Gastroesophageal sphincter (tissue), 4 donors: ENCODE data around the gene MROH2B. TPM values are rescaled to one million over a fixed set of nuclear protein-coding genes. Genes with fewer than 3 reads are reported as not detected.

Source experiments
- ATAC-seq: fragments of 150-250 bp; one replicate; pipeline ENCODE4 v1.9.1; 2016; ENCODE audit warnings: mild to moderate bottlenecking, moderate library complexity
- H3K27ac ChIP-seq, 4 donors: fragments of 200-600 bp; sonication (generic) in 3 of 4; 1 replicate in 3 of 4; 2 replicates in 1 of 4; pipeline ENCODE4 v1.5.1; 2016 to 2019
- H3K27me3 ChIP-seq: fragments of 200-600 bp; sonication (generic); one replicate; pipeline ENCODE4 v1.5.1; 2019
- H3K36me3 ChIP-seq, 2 donors: fragments of 200-600 bp; sonication (generic); one replicate each; pipeline ENCODE4 v1.5.1; 2019; ENCODE audit warnings: control low read depth in 1 of 2
- H3K4me1 ChIP-seq, 3 donors: fragments of 200-600 bp; sonication (generic); 1 replicate in 2 of 3; 2 replicates in 1 of 3; pipeline ENCODE4 v1.5.1; 2016 to 2019; ENCODE audit warnings: control low read depth in 2 of 3
- H3K4me3 ChIP-seq, 2 donors: fragments of 200-600 bp; sonication (generic); one replicate each; pipeline ENCODE4 v1.5.1; 2019; ENCODE audit warnings: mild to moderate bottlenecking in 1 of 2, moderate library complexity in 1 of 2
- H3K9me3 ChIP-seq, 3 donors: fragments of 200-600 bp; sonication (generic); one replicate each; pipeline ENCODE4 v1.5.1; 2017 to 2019; ENCODE audit warnings: control low read depth in 2 of 3
- CTCF ChIP-seq, 4 experiments: fragments of 200-600 bp in 2 of 4; fragments of 450-650 bp in 2 of 4; sonication (generic) in 1 of 4; IDR thresholded peaks; one replicate each; pipeline ENCODE4 v1.5.1; 2017 to 2019; ENCODE audit warnings: antibody characterized with exemption in 4 of 4, mild to moderate bottlenecking in 2 of 4, moderate library complexity in 2 of 4
- EP300 ChIP-seq: sonication (generic); formaldehyde crosslinking; IDR thresholded peaks from one replicate; pipeline ENCODE4 v1.6.1; 2017; ENCODE audit warnings: antibody characterized with exemption, mild to moderate bottlenecking
- POLR2A ChIP-seq, 2 donors: fragments of 450-650 bp; IDR thresholded peaks; one replicate each; pipeline ENCODE4 v1.6.1; 2017; ENCODE audit warnings: antibody characterized with exemption in 2 of 2, mild to moderate bottlenecking in 2 of 2, moderate library complexity in 1 of 2
- POLR2AphosphoS5 ChIP-seq: sonication (generic); formaldehyde crosslinking; IDR thresholded peaks from one replicate; pipeline ENCODE4 v1.6.1; 2017; ENCODE audit warnings: antibody characterized with exemption
- WGBS, 2 donors: methylation state at CpG; one replicate each; pipeline ENCODE4 v1.1.5; 2018; ENCODE audit warnings: low coverage in 1 of 2; 5-methylcytosine and 5-hydroxymethylcytosine counted together
- total RNA-seq, 4 donors: library from RNA; depleted of rRNA; stranded (reverse); fragments of >200 nt; gene quantifications; one replicate each; pipeline ENCODE4 v1.1.0, GENCODE V29; 2016

MROH2B gene
- total RNA-seq, 4 donors from 2014 or later, result not detected

GRCh38 chr5:40986666-40987065, 84.5 kb downstream of the MROH2B start:
- Histone ChIP-seq H3K4me3 (no peak overlapping the region), H3K9me3 (peaks cover 0 to 11% (median 0%) of the 10 kb centered on the region in 3 donors), H3K27me3 (no peaks in the 10 kb centered on the region), H3K36me3 (no peaks in the 10 kb centered on the region), H3K4me1 (peaks cover 0 to 14% (median 4%) of the 10 kb centered on the region in 3 donors), H3K27ac (no peak overlapping the region)
- TF ChIP-seq CTCF (IDR thresholded peaks at IDR 0.05), result no peak
- TF ChIP-seq POLR2A (IDR thresholded peaks at IDR 0.05), result no peak
- TF ChIP-seq EP300, result no peak
- TF ChIP-seq POLR2AphosphoS5, result no peak
- 75 to 84% methylated on average over 3 of the region's 3 CpGs for WGBS, 2 donors
- no peak for ATAC-seq

DNA sequence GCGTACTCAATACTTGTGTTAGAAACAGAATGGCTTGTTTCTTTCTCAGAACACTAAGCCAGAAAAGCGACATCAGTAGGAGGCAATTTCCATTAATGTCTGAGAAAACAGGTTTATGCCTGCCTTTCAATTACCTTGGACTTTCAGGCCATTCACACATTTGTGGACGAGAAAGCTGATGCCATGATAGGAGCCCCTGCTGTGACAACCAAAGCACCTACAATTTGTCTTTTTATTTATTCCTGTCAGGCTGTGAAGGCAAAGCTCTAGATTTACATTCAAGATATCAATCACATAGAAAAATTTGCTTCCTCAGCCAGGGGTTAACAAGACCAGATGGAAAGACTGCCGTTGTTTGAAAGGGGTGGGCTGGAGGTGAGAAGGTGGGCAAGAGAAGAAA, 85.6 kb downstream of the MROH2B start:
- Histone ChIP-seq H3K27me3 (no peaks in the 10 kb centered on the region), H3K4me1 (peaks cover 0 to 8% (median 0%) of the 10 kb centered on the region in 3 donors), H3K36me3 (no peaks in the 10 kb centered on the region), H3K9me3 (peaks cover 0 to 11% (median 0%) of the 10 kb centered on the region in 3 donors), H3K4me3 (no peak overlapping the region), H3K27ac (no peak overlapping the region)
- ATAC-seq, result no peak
- TF ChIP-seq POLR2AphosphoS5 (no peak), POLR2A (IDR thresholded peaks at IDR 0.05) (no peak), EP300 (no peak), CTCF (IDR thresholded peaks at IDR 0.05) (no peak)
- 55 to 73% methylated on average over 4 of the region's 4 CpGs for WGBS, 2 donors

- Histone ChIP-seq H3K4me1 (peaks cover 0 to 1% (median 0%) of the 10 kb centered on the region in 3 donors), H3K27me3 (no peaks in the 10 kb centered on the region), H3K4me3 (no peak overlapping the region), H3K27ac (no peak overlapping the region), H3K9me3 (peaks cover 0 to 11% (median 0%) of the 10 kb centered on the region in 3 donors), H3K36me3 (no peaks in the 10 kb centered on the region)
- no peak for ATAC-seq
- 77 to 82% methylated on average over 3 of the region's 3 CpGs for WGBS, 2 donors
- TF ChIP-seq CTCF (IDR thresholded peaks at IDR 0.05) (no peak), POLR2A (IDR thresholded peaks at IDR 0.05) (no peak), EP300 (no peak), POLR2AphosphoS5 (no peak)
Observed at GRCh38 chr5:40984884-40985283, 86.3 kb downstream of the MROH2B start.

- WGBS, 2 donors, result 79 to 85% methylated on average over 3 of the region's 3 CpGs
- TF ChIP-seq POLR2A (IDR thresholded peaks at IDR 0.05) (no peak), CTCF (IDR thresholded peaks at IDR 0.05) (no peak), POLR2AphosphoS5 (no peak), EP300 (no peak)
Observed at GRCh38 chr5:40983781-40984180, 87.4 kb downstream of the MROH2B start.

GRCh38 chr5:40981420-40981819, 89.7 kb downstream of the MROH2B start:
- no peaks in the 10 kb centered on the region for H3K27me3 ChIP-seq
- H3K9me3 ChIP-seq, result no peaks in the 10 kb centered on the region
- no peak for TF ChIP-seq EP300
- TF ChIP-seq POLR2A (IDR thresholded peaks at IDR 0.05), result no peak
- TF ChIP-seq CTCF (IDR thresholded peaks at IDR 0.05), result no peak
- H3K4me1 ChIP-seq, result no peaks in the 10 kb centered on the region
- no peaks in the 10 kb centered on the region for H3K36me3 ChIP-seq
- 62 to 71% methylated on average over 7 to 8 of the region's 9 CpGs for WGBS, 2 donors
- H3K4me3 ChIP-seq, result no peak overlapping the region
- no peak for ATAC-seq
- H3K27ac ChIP-seq, result no peak overlapping the region

More at GRCh38 chr5:40983781-40984180, 87.4 kb downstream of the MROH2B start:
- no peaks in the 10 kb centered on the region for H3K27me3 ChIP-seq
- H3K4me3 ChIP-seq, result no peak overlapping the region
- no peaks in the 10 kb centered on the region for H3K4me1 ChIP-seq
- no peak for ATAC-seq
- H3K9me3 ChIP-seq, result peaks cover 0 to 11% (median 0%) of the 10 kb centered on the region in 3 donors
- no peaks in the 10 kb centered on the region for H3K36me3 ChIP-seq
- no peak overlapping the region for H3K27ac ChIP-seq
